Esophagus squamous epithelium (tissue), 4 donors: ENCODE results near the gene LRRC71.

Experiments
- POLR2A ChIP-seq, 4 donors: fragments of 450-650 bp; IDR thresholded peaks; one replicate each; pipeline ENCODE4 v1.6.1; 2017; ENCODE audit warnings: antibody characterized with exemption in 4 of 4, mild to moderate bottlenecking in 4 of 4, moderate library complexity in 3 of 4
- TF ChIP-seq, protein P1 (sequence below), 6 experiments: fragments of 450-650 bp in 4 of 6; fragments of 200-600 bp in 2 of 6; sonication (generic) in 2 of 6; IDR thresholded peaks; one replicate each; pipeline ENCODE4 v1.5.1; 2016 to 2019; ENCODE audit warnings: antibody characterized with exemption in 6 of 6, mild to moderate bottlenecking in 4 of 6, moderate library complexity in 4 of 6

DNA sequence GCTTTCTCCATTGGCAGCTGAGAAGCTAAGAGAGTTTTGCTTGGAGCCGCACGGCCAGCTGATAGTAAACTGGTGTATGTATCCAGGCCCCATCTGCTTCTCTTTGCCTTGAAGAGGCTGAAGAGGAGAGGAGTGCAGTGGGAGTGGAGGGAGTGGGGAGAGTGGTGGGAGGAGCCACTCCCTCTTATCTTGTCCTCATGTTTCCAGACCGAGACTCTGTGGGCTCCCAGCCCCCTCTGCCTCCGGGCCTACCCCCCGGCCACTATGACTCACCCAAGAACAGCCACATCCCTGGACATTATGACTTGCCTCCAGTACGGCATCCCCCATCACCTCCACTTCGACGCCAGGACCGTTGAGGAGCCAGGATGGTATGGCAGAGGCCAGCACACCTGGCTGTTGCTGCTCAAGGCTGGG, 6.0 kb upstream of the LRRC71 start:
- TF ChIP-seq POLR2A (IDR thresholded peaks at IDR 0.05), result no peak
- TF ChIP-seq, protein P1, sequence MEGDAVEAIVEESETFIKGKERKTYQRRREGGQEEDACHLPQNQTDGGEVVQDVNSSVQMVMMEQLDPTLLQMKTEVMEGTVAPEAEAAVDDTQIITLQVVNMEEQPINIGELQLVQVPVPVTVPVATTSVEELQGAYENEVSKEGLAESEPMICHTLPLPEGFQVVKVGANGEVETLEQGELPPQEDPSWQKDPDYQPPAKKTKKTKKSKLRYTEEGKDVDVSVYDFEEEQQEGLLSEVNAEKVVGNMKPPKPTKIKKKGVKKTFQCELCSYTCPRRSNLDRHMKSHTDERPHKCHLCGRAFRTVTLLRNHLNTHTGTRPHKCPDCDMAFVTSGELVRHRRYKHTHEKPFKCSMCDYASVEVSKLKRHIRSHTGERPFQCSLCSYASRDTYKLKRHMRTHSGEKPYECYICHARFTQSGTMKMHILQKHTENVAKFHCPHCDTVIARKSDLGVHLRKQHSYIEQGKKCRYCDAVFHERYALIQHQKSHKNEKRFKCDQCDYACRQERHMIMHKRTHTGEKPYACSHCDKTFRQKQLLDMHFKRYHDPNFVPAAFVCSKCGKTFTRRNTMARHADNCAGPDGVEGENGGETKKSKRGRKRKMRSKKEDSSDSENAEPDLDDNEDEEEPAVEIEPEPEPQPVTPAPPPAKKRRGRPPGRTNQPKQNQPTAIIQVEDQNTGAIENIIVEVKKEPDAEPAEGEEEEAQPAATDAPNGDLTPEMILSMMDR (IDR thresholded peaks at IDR 0.05), result no peak
